Measurements from ENCODE around the gene IWS1.

IWS1 gene

DNA sequence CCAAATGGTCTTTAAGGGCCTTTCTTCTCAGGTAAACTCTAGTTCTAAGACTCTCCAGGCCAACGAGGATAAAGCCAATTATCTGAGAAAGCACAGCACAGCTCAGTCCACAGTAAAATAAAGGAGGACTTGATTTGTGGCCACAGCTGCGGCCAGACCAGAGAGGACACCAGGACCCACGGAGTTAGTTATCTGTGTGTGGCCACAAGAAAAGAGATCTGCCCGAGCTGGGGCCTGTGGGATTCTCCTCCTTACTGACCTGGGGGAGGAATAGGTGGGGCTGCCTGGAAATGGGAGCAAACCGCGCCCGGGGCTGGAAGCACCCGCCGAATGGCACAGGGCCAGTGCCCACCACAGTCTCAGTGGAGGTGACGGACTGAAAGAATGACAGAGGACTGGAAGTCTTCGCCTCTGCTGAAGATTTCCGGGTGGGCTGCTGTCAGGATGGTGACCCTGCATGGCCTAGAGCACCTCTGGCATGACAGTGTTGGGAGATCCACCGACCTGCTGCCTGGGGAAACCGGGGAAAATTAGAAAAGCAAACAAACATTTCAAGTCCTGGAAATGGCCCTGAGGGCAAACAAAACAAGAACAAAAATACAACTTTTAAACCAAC, 94.8 kb downstream of the IWS1 start:
- DNase-seq (ENCODE audit: insufficient read length, low spot score) = no peak
- no peak for FAIRE-seq
- TF ChIP-seq POLR2A (IDR thresholded peaks at IDR 0.05; ENCODE audit: low read depth, low read length) = no peak
